ENCODE results near the gene KCNH8.

KCNH8 gene

GRCh38 chr3:19147905-19148767, at the start of gene KCNH8:
Gene KCNH8, plus strand, starts transcription at chr3:19148510. Its CDS starts 210 bp downstream, at chr3:19148720.
- no peak for DNase-seq

- DNase-seq: peak; percentile 6
Observed at GRCh38 chr3:19102654-19103290, 45.5 kb upstream of the KCNH8 start.

GRCh38 chr3:19103510-19103909, 44.8 kb upstream of the KCNH8 start:
- no peak for DNase-seq

GRCh38 chr3:19104459-19104858, 43.9 kb upstream of the KCNH8 start:
- no peak for DNase-seq

- no peak for DNase-seq
Observed at GRCh38 chr3:19105826-19106225, 42.5 kb upstream of the KCNH8 start.

- DNase-seq: no peak
Observed at GRCh38 chr3:19106307-19106706, 42.0 kb upstream of the KCNH8 start.

- DNase-seq: no peak
Observed at GRCh38 chr3:19107719-19108118, 40.6 kb upstream of the KCNH8 start.

- DNase-seq: no peak
Observed at GRCh38 chr3:19110335-19110895, 37.9 kb upstream of the KCNH8 start.

- no peak for DNase-seq
Observed at GRCh38 chr3:19114461-19114860, 33.8 kb upstream of the KCNH8 start.

GRCh38 chr3:19116239-19116638, 32.1 kb upstream of the KCNH8 start:
- DNase-seq: no peak

GRCh38 chr3:19124752-19125151, 23.6 kb upstream of the KCNH8 start:
- no peak for DNase-seq

GRCh38 chr3:19139863-19140262, 8.4 kb upstream of the KCNH8 start:
- no peak for DNase-seq

- peak; percentile 53 for DNase-seq
Observed at GRCh38 chr3:19146685-19147650, 1.3 kb upstream of the KCNH8 start.

- no peak for DNase-seq
Observed at GRCh38 chr3:19148768-19149091, 420 bp downstream of the KCNH8 start.

- DNase-seq: peak; percentile 15
Observed at GRCh38 chr3:19149368-19149767, 1.1 kb downstream of the KCNH8 start.

GRCh38 chr3:19151171-19151570, 2.9 kb downstream of the KCNH8 start:
- DNase-seq: no peak

- DNase-seq: no peak
Observed at GRCh38 chr3:19154693-19155250, 6.5 kb downstream of the KCNH8 start.

- DNase-seq: no peak
Observed at GRCh38 chr3:19155375-19155774, 7.1 kb downstream of the KCNH8 start.

- DNase-seq: no peak
Observed at GRCh38 chr3:19159966-19160635, 11.8 kb downstream of the KCNH8 start.

- no peak for DNase-seq
Observed at GRCh38 chr3:19165654-19166053, 17.3 kb downstream of the KCNH8 start.

- no peak for DNase-seq
Observed at GRCh38 chr3:19171794-19172193, 23.5 kb downstream of the KCNH8 start.

- no peak for DNase-seq
Observed at GRCh38 chr3:19173945-19174344, 25.6 kb downstream of the KCNH8 start.
